K562 (cell line): Measurements from ENCODE around the gene FILIP1L. TPM values are rescaled to one million over a fixed set of nuclear protein-coding genes. Genes with fewer than 3 reads are reported as not detected.
A peak's percentile ranks its signal among the peaks of the same experiment; 100 is the strongest.

ENCODE experiments used
- ATAC-seq: fragments of 200-7000 bp; cut with Tn5 transposase; 3 replicates; pipeline ENCODE4 v1.9.1; 2020; ENCODE audit warnings: moderate library complexity
- BruUV-seq: library from RNA; stranded (reverse); fragments of 400-500 nt; replicated peaks from 2 replicates; lab custom pipeline; 2021; lab: Mats Ljungman, UMichigan
- CTCF ChIA-PET: fragments of 300-600 bp; formaldehyde crosslinking; extraction: SDS; loops from one replicate; lab custom pipeline; 2021; ENCODE audit warnings: low intra/inter-chr PET ratio; lab: Yijun Ruan, JAX
- POLR2A ChIA-PET: fragments of 300-600, 350-650 bp; sonication (Branson Sonifier 250); formaldehyde crosslinking; extraction: SDS; loops from one replicate; lab custom pipeline; 2021; ENCODE audit warnings: antibody characterized with exemption, inconsistent platforms; lab: Yijun Ruan, JAX
- DNase-seq, 4 experiments: peaks; one replicate each; pipeline versions ENCODE4 v3.0.0 to v3.0.0-alpha.2; 2011 to 2018; ENCODE audit warnings: low spot score in 3 of 4, mixed read lengths in 3 of 4; ENCODE audit errors: extremely low read depth in 1 of 4
- FAIRE-seq: peaks from 2 replicates; lab custom pipeline; 2011; peaks lifted over from hg19 to GRCh38; lab: Jason Lieb, UNC
- H2AFZ ChIP-seq: 2 replicates; pipeline ENCODE4 v1.6.0; 2011; ENCODE audit warnings: low read depth, low read length, control low read depth, inconsistent platforms
- H3K27ac ChIP-seq: fragments of 200-600 bp; 3 replicates; pipeline ENCODE4 v1.8.0; 2011; ENCODE audit warnings: low read depth, mild to moderate bottlenecking, control low read depth, inconsistent platforms, low read length, moderate library complexity, mixed read lengths; ENCODE audit errors: extremely low read depth
- H3K27me3 ChIP-seq, 2 experiments: fragments of 300-600 bp in 1 of 2; 2 replicates in 1 of 2; 3 replicates in 1 of 2; pipeline versions ENCODE4 v1.6.0 to v1.8.0; 2011; ENCODE audit warnings: inconsistent platforms in 2 of 2, low read length in 2 of 2, mild to moderate bottlenecking in 1 of 2, mixed read lengths in 1 of 2, moderate library complexity in 1 of 2; ENCODE audit not compliant: control insufficient read depth in 2 of 2, insufficient read depth in 2 of 2
- H3K36me3 ChIP-seq: fragments of 300-600 bp; 3 replicates; pipeline ENCODE4 v1.8.0; 2011; ENCODE audit warnings: mild to moderate bottlenecking, low read length, inconsistent platforms; ENCODE audit not compliant: control insufficient read depth, insufficient read depth
- H3K4me1 ChIP-seq, 2 experiments: fragments of 200-600 bp in 1 of 2; replicated peaks in 1 of 2; 2 replicates in 1 of 2; 3 replicates in 1 of 2; pipeline versions ENCODE4 v1.5.1 to v1.8.0; 2011; ENCODE audit warnings: inconsistent platforms in 2 of 2, low read length in 2 of 2, mild to moderate bottlenecking in 1 of 2, mixed read lengths in 1 of 2, moderate library complexity in 1 of 2; ENCODE audit not compliant: control insufficient read depth in 2 of 2, insufficient read depth in 2 of 2
- H3K4me2 ChIP-seq: 2 replicates; pipeline ENCODE4 v1.6.1; 2011; ENCODE audit warnings: low read length, control low read depth, inconsistent platforms, mixed read lengths; ENCODE audit not compliant: insufficient read depth
- H3K4me3 ChIP-seq: fragments of 200-600 bp; sonication (generic), shearing (Covaris generic); 2 replicates; pipeline ENCODE4 v1.5.1; 2016; ENCODE audit warnings: control low read depth, inconsistent platforms
- H3K79me2 ChIP-seq: fragments of 200-600 bp; 3 replicates; pipeline ENCODE4 v1.8.0; 2011; ENCODE audit warnings: low read length, inconsistent platforms; ENCODE audit not compliant: control insufficient read depth, insufficient read depth
- H3K9ac ChIP-seq, 2 experiments: 2 replicates each; pipeline versions ENCODE4 v1.6.0 to v1.6.1; 2011; ENCODE audit warnings: low read depth in 2 of 2, low read length in 2 of 2, control low read depth in 1 of 2, inconsistent platforms in 1 of 2, mild to moderate bottlenecking in 1 of 2, mixed read lengths in 1 of 2; ENCODE audit not compliant: insufficient read depth in 1 of 2
- H3K9me1 ChIP-seq: one replicate; pipeline ENCODE4 v1.6.0; 2011; ENCODE audit warnings: inconsistent platforms, mild to moderate bottlenecking, low read length, moderate library complexity; ENCODE audit not compliant: control insufficient read depth, insufficient read depth
- H3K9me3 ChIP-seq: replicated peaks from 2 replicates; pipeline ENCODE4 v1.5.1; 2011; ENCODE audit warnings: low read depth, low read length, inconsistent platforms; ENCODE audit not compliant: control insufficient read depth, insufficient read depth
- H4K20me1 ChIP-seq: replicated peaks from 2 replicates; pipeline ENCODE4 v1.6.1; 2011; ENCODE audit warnings: low read length, inconsistent platforms, mixed read lengths; ENCODE audit not compliant: control insufficient read depth, insufficient read depth
- ARID3A ChIP-seq: IDR thresholded peaks from 2 replicates; pipeline ENCODE4 v1.6.1; 2012; ENCODE audit warnings: low read depth, low read length, improper control_type of control experiment, borderline replicate concordance
- CBFA2T2 ChIP-seq: fragments of 450-650 bp; conservative IDR thresholded peaks from 2 replicates; pipeline ENCODE4 v1.6.1; 2017; ENCODE audit warnings: mild to moderate bottlenecking
- CBFA2T3 ChIP-seq: fragments of 450-650 bp; IDR thresholded peaks from 2 replicates; pipeline ENCODE4 v1.6.1; 2017
- CXXC5 ChIP-seq: fragments of 250-450 bp; sonication (Bioruptor Pico); IDR thresholded peaks from 2 replicates; pipeline ENCODE4 v1.8.0; 2022; ENCODE audit warnings: inconsistent platforms, mild to moderate bottlenecking, moderate library complexity
- DPF2 ChIP-seq: fragments of 450-650 bp; IDR thresholded peaks from 2 replicates; pipeline ENCODE4 v1.6.1; 2016
- E2F6 ChIP-seq, 2 experiments: IDR thresholded peaks; 2 replicates each; pipeline ENCODE4 v1.6.1; 2011; ENCODE audit warnings: borderline replicate concordance in 1 of 2, control low read depth in 1 of 2, low read depth in 1 of 2, low read length in 1 of 2, mild to moderate bottlenecking in 1 of 2, mixed read lengths in 1 of 2, moderate library complexity in 1 of 2; ENCODE audit not compliant: insufficient read depth in 1 of 2, insufficient read length in 1 of 2, poor library complexity in 1 of 2, severe bottlenecking in 1 of 2; ENCODE audit errors: extremely low read depth in 1 of 2
- JUND ChIP-seq, 2 experiments: IDR thresholded peaks; 2 replicates in 1 of 2; 3 replicates in 1 of 2; pipeline ENCODE4 v1.6.1; 2011; ENCODE audit warnings: borderline replicate concordance in 2 of 2, low read depth in 2 of 2, low read length in 2 of 2, improper control_type of control experiment in 1 of 2, missing biosample characterization in 1 of 2, missing genetic modification characterization in 1 of 2, missing genetic modification reagents in 1 of 2
- KLF6 ChIP-seq: fragments of 250-450 bp; sonication (Bioruptor Pico); IDR thresholded peaks from 2 replicates; pipeline ENCODE4 v1.4.0; 2020; ENCODE audit warnings: mild to moderate bottlenecking, moderate library complexity, borderline replicate concordance
- NFIX ChIP-seq: fragments of 250-450 bp; sonication (Bioruptor Pico); IDR thresholded peaks from 2 replicates; pipeline ENCODE4 v1.4.0; 2020; ENCODE audit warnings: low read depth, mild to moderate bottlenecking, moderate library complexity
- POLR3A ChIP-seq: IDR thresholded peaks from 2 replicates; pipeline ENCODE4 v1.6.1; 2011; ENCODE audit warnings: borderline replicate concordance, mild to moderate bottlenecking, moderate library complexity; ENCODE audit not compliant: insufficient read length, insufficient read depth; ENCODE audit errors: extremely low read depth
- SMARCE1 ChIP-seq: fragments of 450-650 bp; IDR thresholded peaks from 2 replicates; pipeline ENCODE4 v1.7.1; 2016; ENCODE audit warnings: mild to moderate bottlenecking
- ZBTB33 ChIP-seq: sonication (generic); formaldehyde crosslinking; IDR thresholded peaks from 2 replicates; pipeline ENCODE4 v1.8.1; 2023; ENCODE audit warnings: mild to moderate bottlenecking, missing genetic modification reagents
- ZNF408 ChIP-seq: fragments of 250-450 bp; sonication (Bioruptor Pico); IDR thresholded peaks from 2 replicates; pipeline ENCODE4 v1.4.0; 2020; ENCODE audit warnings: low read depth, mild to moderate bottlenecking, moderate library complexity
- ZNF445 ChIP-seq: fragments of 250-450 bp; sonication (Bioruptor Pico); IDR thresholded peaks from 2 replicates; pipeline ENCODE4 v1.4.0; 2020; ENCODE audit warnings: low read depth, mild to moderate bottlenecking, moderate library complexity
- ZNF695 ChIP-seq: fragments of 450-650 bp; formaldehyde crosslinking; IDR thresholded peaks from 2 replicates; pipeline ENCODE4 v1.4.0; 2020; ENCODE audit warnings: mild to moderate bottlenecking, moderate library complexity
- WGBS: fragments of 100-300 bp; shearing (Covaris generic); methylation state at CpG from one replicate; pipeline ENCODE4 v1.1.6; 2016; ENCODE audit warnings: low coverage, mixed read lengths; ENCODE audit not compliant: insufficient coverage; ENCODE audit errors: missing lambda C conversion rate; 5-methylcytosine and 5-hydroxymethylcytosine counted together
- in situ Hi-C: fragments of 300-500 bp; cut with MboI; formaldehyde crosslinking; loops from 4 replicates; pipeline ENCODE4 v1.15.0; 2018; ENCODE audit warnings: inconsistent platforms, mixed read lengths
- intact Hi-C: fragments of 100-400 bp; cut with micrococcal nuclease; formaldehyde crosslinking; loops from 2 replicates; pipeline ENCODE4 v1.14.2; 2022
- polyA plus RNA-seq, 8 experiments: library from polyadenylated mRNA; depleted of rRNA in 4 of 8; stranded (reverse) in 5 of 8; unstranded in 3 of 8; fragments of >200 nt; fragmentation: Nextera tagmentation in 2 of 8; fragmentation: Illumina TruSeq in 1 of 8; extraction: Ambion mirVana in 2 of 8; extraction: Trizol in 1 of 8; gene quantifications; 2 replicates each; pipeline versions ENCODE4 v1.2.1 to v1.2.3, GENCODE V29; 2011 to 2014; ENCODE audit warnings: inconsistent platforms in 1 of 8, missing spikeins in 1 of 8
- total RNA-seq, 7 experiments: library from RNA; depleted of rRNA in 6 of 7; stranded (reverse); fragments of >200 nt in 6 of 7; fragmentation: Illumina TruSeq in 2 of 7; extraction: Trizol in 2 of 7; gene quantifications; 2 replicates each; pipeline versions ENCODE4 v1.2.1 to v1.2.3, GENCODE V29; 2011 to 2021; ENCODE audit warnings: low replicate concordance in 1 of 7

The FILIP1L gene
- total and polyA plus RNA-seq, 9 of the 15 experiments (the other 6 are each of a cell fraction or from before 2014, with no cell fraction given): 0.50 to 2.1 (median 1.1) TPM

DNA sequence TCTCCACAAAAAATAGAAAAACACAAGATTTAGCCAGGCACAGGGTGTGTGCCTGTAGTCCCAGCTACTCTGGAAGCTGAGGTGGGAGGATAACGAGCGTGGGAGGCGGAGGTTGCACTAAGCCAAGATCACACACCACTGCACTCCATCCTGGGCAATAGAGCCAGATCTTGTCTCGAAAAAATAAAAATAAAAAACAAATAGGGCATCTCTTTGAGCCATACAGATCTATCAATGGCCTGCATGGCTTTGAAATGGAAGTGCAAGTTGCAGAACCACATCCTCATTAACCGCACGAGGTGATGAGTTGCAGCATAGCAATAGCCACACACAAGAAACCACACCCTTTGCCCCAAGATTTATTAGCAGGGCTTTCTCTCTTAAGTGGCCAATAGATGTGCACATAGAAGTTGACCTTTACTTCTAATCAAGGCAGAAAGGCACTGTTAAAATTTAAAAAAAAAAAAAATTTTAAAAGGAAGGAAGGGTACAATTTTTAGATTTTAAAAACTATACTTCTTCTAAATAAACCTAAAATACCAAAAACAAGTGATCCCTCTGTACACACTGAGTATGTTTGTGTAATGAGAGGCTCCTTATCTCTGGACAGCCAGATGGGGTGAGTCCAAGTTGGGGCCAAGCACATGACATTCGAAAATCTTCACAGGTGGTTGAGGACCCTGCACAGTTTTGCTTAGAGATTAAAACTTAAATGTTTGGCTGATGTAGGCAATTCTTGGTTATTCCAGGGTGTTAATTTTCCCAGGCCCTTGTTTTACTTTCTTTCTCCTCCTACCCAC, 53.4 kb downstream of the FILIP1L start:
- DNase-seq: peak; percentile 18 to 75 (median 52)
- intact Hi-C loops (loop anchor here (10.0 kb wide), 1 partner anchor 56 kb away; no protein-coding TSS in a partner anchor), in situ Hi-C loops (loop anchor here (25.0 kb wide), 1 partner anchor 224 kb away; no protein-coding TSS in a partner anchor)
- peak; percentile 85 for FAIRE-seq
- peak overlapping the region; percentile 21; the same call in 1 of the 3 replicates for H3K27ac ChIP-seq
- H3K4me2 ChIP-seq: peak overlapping the region; percentile 30; the same call in 1 of the 2 replicates
- 2% methylated on average over 5 of the region's 7 CpGs for WGBS
- no peaks in the 10 kb centered on the region for H4K20me1 ChIP-seq
- CTCF ChIA-PET: no interaction called here
- no peak overlapping the region for H3K4me3 ChIP-seq
- H3K27me3 ChIP-seq: no peaks in the 10 kb centered on the region
- H3K9ac ChIP-seq: no peak overlapping the region
- no peaks in the 10 kb centered on the region; the same call in 2 of the 3 replicates for H3K36me3 ChIP-seq
- no peaks in the 10 kb centered on the region for H3K79me2 ChIP-seq
- ATAC-seq: peak; percentile 93
- H3K9me1 ChIP-seq: no peaks in the 10 kb centered on the region
- BruUV-seq: no TSS peak
- no peaks in the 10 kb centered on the region for H3K9me3 ChIP-seq
- H2AFZ ChIP-seq: no peak overlapping the region
- POLR2A ChIA-PET: interaction anchor here (0.6 kb wide), 1 partner anchor 204 kb away, joined by 3 read pairs; no protein-coding TSS in a partner anchor
- peaks cover 5 to 12% of the 10 kb centered on the region in 2 experiments; a peak in 3 of 5 replicates for H3K4me1 ChIP-seq
- TF ChIP-seq KLF6 (CRISPR knock-in tag): no peak
- no peak for TF ChIP-seq NFIX (CRISPR knock-in tag)
- no peak; the same call in 1 of the 2 replicates for TF ChIP-seq JUND (IDR thresholded peaks at IDR 0.05; ENCODE audit: borderline replicate concordance, low read depth, low read length)
- TF ChIP-seq JUND (tag; IDR thresholded peaks at IDR 0.05; ENCODE audit: borderline replicate concordance, low read depth, low read length): no peak
- TF ChIP-seq CBFA2T2: peak; percentile 87
- no peak for TF ChIP-seq ZNF695 (CRISPR knock-in tag)
- no peak for TF ChIP-seq CXXC5 (CRISPR knock-in tag)
- TF ChIP-seq DPF2: peak; percentile 62; the same call in 1 of the 2 replicates
- TF ChIP-seq ZNF445 (CRISPR knock-in tag): no peak
- TF ChIP-seq ZBTB33 (CRISPR knock-in tag): no peak
- no peak for TF ChIP-seq E2F6 (IDR thresholded peaks at IDR 0.05; ENCODE audit: borderline replicate concordance in 1 of 2, extremely low read depth in 1 of 2, insufficient read depth in 1 of 2, insufficient read length in 1 of 2, low read depth in 1 of 2, low read length in 1 of 2, poor library complexity in 1 of 2, severe bottlenecking in 1 of 2)
- TF ChIP-seq ARID3A: no peak
- TF ChIP-seq SMARCE1: peak; percentile 40; the same call in 1 of the 2 replicates
- peak; percentile 89 for TF ChIP-seq CBFA2T3
- TF ChIP-seq POLR3A: no peak
- no peak for TF ChIP-seq ZNF408 (CRISPR knock-in tag)
